ENCODE measurements around the gene ADCY7. TPM values are rescaled to one million over a fixed set of nuclear protein-coding genes. Genes with fewer than 3 reads are reported as not detected.

ADCY7 gene
- polyA plus RNA-seq, 3 donors = 6.9 to 9.9 (median 9.0) TPM

DNA sequence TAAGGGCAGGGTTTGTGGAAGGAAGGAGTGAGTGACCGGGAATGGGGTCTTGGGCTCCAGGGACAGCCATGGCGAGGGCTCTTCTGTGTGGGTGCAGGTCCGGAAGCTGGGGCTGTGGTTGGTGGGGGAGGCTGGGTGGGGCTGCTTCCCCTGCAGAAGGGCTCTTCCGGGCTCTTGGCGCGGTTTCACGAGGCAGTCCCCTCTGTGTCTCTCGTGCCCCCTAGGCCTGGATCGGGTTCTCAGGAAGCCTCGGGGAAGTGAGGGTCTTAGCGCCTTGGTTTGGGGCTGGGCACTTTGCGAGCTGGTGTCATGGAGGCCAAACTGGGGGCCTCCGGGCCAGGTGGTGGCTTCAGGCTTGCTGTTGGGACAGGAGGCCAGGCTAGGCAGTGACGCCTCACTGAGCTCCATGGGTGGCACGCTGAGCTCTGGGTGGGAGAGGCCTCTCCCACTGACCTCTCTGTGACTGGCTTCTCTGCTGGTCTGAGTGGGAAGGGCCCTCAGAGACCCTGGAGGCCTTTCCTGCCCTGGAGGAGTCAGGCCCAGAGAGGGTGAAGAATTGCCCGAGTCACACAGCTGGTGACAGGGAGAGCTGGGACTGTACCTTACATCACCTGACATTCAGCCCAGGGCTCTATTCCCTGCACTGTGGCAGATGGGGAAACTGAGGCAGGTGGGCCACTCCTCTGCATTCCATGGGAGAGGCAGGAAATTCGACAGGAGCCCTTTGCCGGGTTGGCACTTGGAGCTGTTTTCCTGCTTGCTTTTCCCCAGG, 8.2 kb downstream of the ADCY7 start:
- DNase-seq (ENCODE audit: extremely low read depth in 1 of 11, low read depth in 9 of 11, low spot score in 4 of 11) = no peak

- DNase-seq (ENCODE audit: extremely low read depth in 1 of 11, low read depth in 9 of 11, low spot score in 4 of 11) = no peak
Measured at GRCh38 chr16:50275098-50275415, 8.7 kb downstream of the ADCY7 start.

- DNase-seq (ENCODE audit: extremely low read depth in 1 of 11, low read depth in 9 of 11, low spot score in 4 of 11) = no peak
Measured at GRCh38 chr16:50275428-50276325, 9.3 kb downstream of the ADCY7 start.

GRCh38 chr16:50276326-50276640, 9.9 kb downstream of the ADCY7 start:
- no peak for DNase-seq (ENCODE audit: extremely low read depth in 1 of 11, low read depth in 9 of 11, low spot score in 4 of 11)

DNA sequence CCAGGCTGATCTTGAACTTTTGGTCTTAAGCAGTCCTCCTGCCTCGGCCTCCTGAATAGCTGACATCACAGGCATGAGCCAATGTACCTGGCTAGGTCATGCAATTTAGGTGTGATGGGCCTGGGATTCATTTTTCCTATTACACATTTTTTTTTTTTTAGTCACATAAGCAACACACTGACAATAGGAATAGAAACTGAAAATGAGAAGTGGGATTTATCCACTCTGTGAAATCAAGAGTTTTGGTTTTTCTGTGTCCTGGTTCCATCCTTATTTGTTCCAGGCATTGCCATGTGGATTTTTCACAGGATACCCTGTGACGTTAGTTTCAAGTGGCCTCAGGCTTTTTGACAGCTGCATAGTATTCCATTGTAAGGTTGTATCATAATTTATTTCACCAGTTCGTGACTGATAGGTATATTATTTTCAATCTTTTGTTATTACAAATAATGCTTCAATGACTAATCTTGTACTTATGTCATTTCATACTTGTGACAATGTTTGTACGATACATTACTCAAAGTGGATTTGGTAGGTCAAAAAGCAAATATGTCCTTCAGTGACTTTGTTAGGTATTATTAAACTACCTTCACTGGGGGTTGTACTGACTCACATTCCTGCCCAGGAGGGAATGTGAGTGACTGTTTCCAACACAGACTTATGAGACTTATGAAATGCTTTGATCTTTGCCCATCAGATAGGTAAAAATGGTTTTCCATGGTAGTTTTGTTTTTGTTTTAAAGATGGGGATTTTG, 10.6 kb downstream of the ADCY7 start:
- no peak for DNase-seq (ENCODE audit: extremely low read depth in 1 of 11, low read depth in 9 of 11, low spot score in 4 of 11)

GRCh38 chr16:50278251-50278650, 11.9 kb downstream of the ADCY7 start:
- DNase-seq (ENCODE audit: extremely low read depth in 1 of 11, low read depth in 9 of 11, low spot score in 4 of 11) = no peak

GRCh38 chr16:50279504-50279865, 13.1 kb downstream of the ADCY7 start:
- DNase-seq (ENCODE audit: extremely low read depth in 1 of 11, low read depth in 9 of 11, low spot score in 4 of 11) = no peak

- DNase-seq (ENCODE audit: extremely low read depth in 1 of 11, low read depth in 9 of 11, low spot score in 4 of 11) = no peak
Measured at GRCh38 chr16:50280932-50281331, 14.6 kb downstream of the ADCY7 start.

DNA sequence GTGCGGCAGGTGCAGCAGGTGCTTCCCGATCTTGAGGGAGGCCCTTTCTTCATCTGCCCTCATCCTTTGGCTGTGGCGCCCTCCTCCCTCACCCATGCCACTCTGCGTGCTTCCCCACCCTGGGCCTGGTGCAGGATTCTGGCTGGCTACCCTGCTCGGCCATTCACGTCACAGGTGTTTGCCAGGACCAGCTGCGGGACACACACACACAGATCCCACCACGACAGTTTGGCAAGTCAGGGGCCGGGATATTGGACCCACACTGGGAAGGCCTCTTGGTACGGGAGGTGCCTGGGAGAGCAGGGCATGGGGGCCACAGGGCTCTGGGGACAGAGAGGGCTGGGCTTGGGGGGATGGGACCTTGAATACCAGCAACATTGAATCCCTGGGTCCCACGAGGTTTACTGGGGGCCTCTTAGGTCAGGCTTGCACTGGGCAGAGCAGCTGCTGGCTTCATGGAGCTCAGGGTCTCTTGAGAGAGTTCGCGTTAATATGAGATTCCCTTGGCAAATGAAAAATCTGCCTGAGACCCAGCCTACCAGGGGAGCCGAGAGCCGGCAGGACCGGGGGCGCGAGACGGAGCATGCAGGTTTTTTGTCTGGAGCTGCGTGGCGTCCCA, 15.1 kb downstream of the ADCY7 start:
- no peak for DNase-seq (ENCODE audit: extremely low read depth in 1 of 11, low read depth in 9 of 11, low spot score in 4 of 11)

GRCh38 chr16:50282010-50282538, 15.7 kb downstream of the ADCY7 start:
- no peak for DNase-seq (ENCODE audit: extremely low read depth in 1 of 11, low read depth in 9 of 11, low spot score in 4 of 11)

GRCh38 chr16:50282955-50283631, 16.7 kb downstream of the ADCY7 start:
- DNase-seq (ENCODE audit: extremely low read depth in 1 of 11, low read depth in 9 of 11, low spot score in 4 of 11) = no peak

- DNase-seq (ENCODE audit: extremely low read depth in 1 of 11, low read depth in 9 of 11, low spot score in 4 of 11) = no peak
Measured at GRCh38 chr16:50284131-50284911, 18.0 kb downstream of the ADCY7 start.

GRCh38 chr16:50285406-50286003, 19.2 kb downstream of the ADCY7 start:
- no peak for DNase-seq (ENCODE audit: extremely low read depth in 1 of 11, low read depth in 9 of 11, low spot score in 4 of 11)

- no peak for DNase-seq (ENCODE audit: extremely low read depth in 1 of 11, low read depth in 9 of 11, low spot score in 4 of 11)
Measured at GRCh38 chr16:50286681-50287080, 20.3 kb downstream of the ADCY7 start.

- no peak for DNase-seq (ENCODE audit: extremely low read depth in 1 of 11, low read depth in 9 of 11, low spot score in 4 of 11)
Measured at GRCh38 chr16:50288026-50288425, 21.7 kb downstream of the ADCY7 start.

- no peak for DNase-seq (ENCODE audit: extremely low read depth in 1 of 11, low read depth in 9 of 11, low spot score in 4 of 11)
Measured at GRCh38 chr16:50288920-50289319, 22.6 kb downstream of the ADCY7 start.

GRCh38 chr16:50289950-50290764, 23.8 kb downstream of the ADCY7 start:
- no peak for DNase-seq (ENCODE audit: extremely low read depth in 1 of 11, low read depth in 9 of 11, low spot score in 4 of 11)

All from renal cortex interstitium (tissue), 11 donors.